HUES6 (cell line): ENCODE measurements around the gene ATF1.

Experiments used
- H3K27ac ChIP-seq: 2 replicates; pipeline ENCODE4 v1.7.0; 2013; ENCODE audit warnings: low read depth, mild to moderate bottlenecking, low read length, inconsistent platforms
- H3K27me3 ChIP-seq: 2 replicates; pipeline ENCODE4 v1.6.1; 2013; ENCODE audit warnings: low read length; ENCODE audit not compliant: control insufficient read depth, insufficient read depth
- H3K36me3 ChIP-seq: 2 replicates; pipeline ENCODE4 v1.6.1; 2013; ENCODE audit warnings: low read length; ENCODE audit not compliant: control insufficient read depth, insufficient read depth
- H3K4me1 ChIP-seq: 2 replicates; pipeline ENCODE4 v1.6.1; 2013; ENCODE audit warnings: low read length; ENCODE audit not compliant: control insufficient read depth, insufficient read depth
- H3K4me3 ChIP-seq: 2 replicates; pipeline ENCODE4 v1.5.1; 2013; ENCODE audit warnings: low read depth, low read length
- H3K9ac ChIP-seq: one replicate; pipeline ENCODE4 v1.6.1; 2013; ENCODE audit warnings: mild to moderate bottlenecking, low read length
- H3K9me3 ChIP-seq: 2 replicates; pipeline ENCODE4 v1.6.1; 2013; ENCODE audit warnings: low read depth, low read length; ENCODE audit not compliant: control insufficient read depth, insufficient read depth

Gene ATF1

GRCh38 chr12:50733706-50734105 is 30.2 kb upstream of the ATF1 start:
- H3K4me3 ChIP-seq, result no peak overlapping the region
- H3K9ac ChIP-seq, result no peak overlapping the region
- no peaks in the 10 kb centered on the region for H3K9me3 ChIP-seq
- no peaks in the 10 kb centered on the region for H3K27me3 ChIP-seq
- H3K36me3 ChIP-seq, result peaks cover 71% of the 10 kb centered on the region
- no peak overlapping the region for H3K27ac ChIP-seq
- H3K4me1 ChIP-seq, result no peaks in the 10 kb centered on the region

DNA sequence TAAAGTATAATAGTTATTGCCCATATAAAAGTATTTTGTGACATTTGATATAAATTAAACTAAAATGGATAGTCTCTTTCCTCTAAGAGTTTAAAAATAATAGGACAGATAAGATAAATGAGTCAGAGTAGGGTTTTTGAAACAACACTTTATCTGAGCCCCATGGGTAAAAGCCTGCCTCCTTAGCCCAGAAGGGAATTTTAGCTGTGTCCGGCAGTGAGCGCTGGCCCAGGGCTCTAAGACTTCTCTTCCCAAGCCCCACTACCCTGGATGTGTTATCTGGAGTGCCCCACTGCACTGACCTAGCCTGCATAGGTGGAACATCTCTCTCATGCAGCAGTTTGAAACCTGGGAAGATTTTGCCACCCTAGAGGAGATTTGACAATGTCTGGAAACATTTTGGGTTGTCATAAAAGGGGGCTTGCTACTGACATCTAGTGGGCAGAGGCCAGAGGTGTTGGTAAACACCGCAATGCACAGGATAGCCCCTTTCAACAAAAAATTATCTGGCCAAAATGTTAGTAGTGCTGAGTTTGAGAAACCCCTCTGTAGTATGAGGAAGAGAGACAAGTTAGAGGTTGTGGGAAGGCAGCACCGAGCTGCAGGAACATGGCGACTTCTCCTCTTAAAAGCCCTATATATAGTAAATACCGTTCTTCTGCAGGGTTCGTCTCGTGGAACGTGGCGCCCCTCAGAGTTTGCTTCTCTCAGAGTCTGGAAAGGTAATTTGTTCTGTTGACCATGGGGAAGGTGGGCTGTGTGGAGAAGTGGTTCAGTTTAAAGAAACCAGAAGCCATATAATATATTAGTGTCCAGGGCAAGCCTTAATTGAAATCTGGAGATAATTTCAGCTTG is 29.3 kb upstream of the ATF1 start:
- no peak overlapping the region for H3K9ac ChIP-seq
- H3K4me1 ChIP-seq, result no peaks in the 10 kb centered on the region
- no peaks in the 10 kb centered on the region for H3K27me3 ChIP-seq
- no peak overlapping the region for H3K27ac ChIP-seq
- H3K4me3 ChIP-seq, result no peak overlapping the region
- H3K36me3 ChIP-seq, result peaks cover 71% of the 10 kb centered on the region
- H3K9me3 ChIP-seq, result no peaks in the 10 kb centered on the region

DNA sequence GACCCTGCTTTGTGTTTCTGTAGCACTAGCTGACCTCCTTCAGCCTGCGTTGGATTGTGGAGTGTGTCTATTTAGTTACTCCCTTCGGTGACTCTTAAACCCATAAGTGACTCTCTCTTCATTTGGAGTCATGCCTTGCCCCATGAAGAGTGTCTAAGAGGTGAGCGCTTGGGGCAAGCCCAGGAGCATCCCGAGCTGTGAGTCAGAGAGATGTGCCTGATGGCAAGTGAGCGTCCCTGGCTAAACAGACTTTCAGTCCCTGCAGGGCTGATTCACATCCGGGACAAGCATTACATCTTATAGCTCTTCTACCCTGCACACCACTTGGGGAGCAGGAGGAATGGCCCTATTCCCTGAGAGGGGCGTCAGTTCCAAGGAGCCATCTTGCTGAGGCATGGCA is 24.3 kb upstream of the ATF1 start:
- Histone ChIP-seq H3K27ac (no peak overlapping the region), H3K27me3 (no peaks in the 10 kb centered on the region), H3K9ac (no peak overlapping the region), H3K4me1 (no peaks in the 10 kb centered on the region), H3K4me3 (no peak overlapping the region), H3K36me3 (peaks cover 72% of the 10 kb centered on the region), H3K9me3 (no peaks in the 10 kb centered on the region)

GRCh38 chr12:50740307-50740706 is 23.6 kb upstream of the ATF1 start:
- no peaks in the 10 kb centered on the region for H3K4me1 ChIP-seq
- no peak overlapping the region for H3K4me3 ChIP-seq
- H3K27ac ChIP-seq, result no peak overlapping the region
- H3K36me3 ChIP-seq, result peaks cover 78% of the 10 kb centered on the region
- no peak overlapping the region for H3K9ac ChIP-seq
- H3K27me3 ChIP-seq, result no peaks in the 10 kb centered on the region
- H3K9me3 ChIP-seq, result no peaks in the 10 kb centered on the region

- no peak overlapping the region for H3K27ac ChIP-seq
- H3K9me3 ChIP-seq, result no peaks in the 10 kb centered on the region
- H3K36me3 ChIP-seq, result peaks cover 63% of the 10 kb centered on the region
- no peak overlapping the region for H3K4me3 ChIP-seq
- H3K9ac ChIP-seq, result no peak overlapping the region
- peaks cover 5% of the 10 kb centered on the region; the same call in 1 of the 2 replicates for H3K4me1 ChIP-seq
- no peaks in the 10 kb centered on the region for H3K27me3 ChIP-seq
These were observed 21.1 kb upstream of the ATF1 start for GRCh38 chr12:50742776-50743175.

GRCh38 chr12:50745861-50746260 is 18.0 kb upstream of the ATF1 start:
- Histone ChIP-seq H3K27ac (no peak overlapping the region), H3K27me3 (no peaks in the 10 kb centered on the region), H3K4me3 (no peak overlapping the region), H3K9me3 (no peaks in the 10 kb centered on the region), H3K4me1 (peaks cover 17% of the 10 kb centered on the region; the same call in 1 of the 2 replicates), H3K9ac (no peak overlapping the region), H3K36me3 (peaks cover 32% of the 10 kb centered on the region)

DNA sequence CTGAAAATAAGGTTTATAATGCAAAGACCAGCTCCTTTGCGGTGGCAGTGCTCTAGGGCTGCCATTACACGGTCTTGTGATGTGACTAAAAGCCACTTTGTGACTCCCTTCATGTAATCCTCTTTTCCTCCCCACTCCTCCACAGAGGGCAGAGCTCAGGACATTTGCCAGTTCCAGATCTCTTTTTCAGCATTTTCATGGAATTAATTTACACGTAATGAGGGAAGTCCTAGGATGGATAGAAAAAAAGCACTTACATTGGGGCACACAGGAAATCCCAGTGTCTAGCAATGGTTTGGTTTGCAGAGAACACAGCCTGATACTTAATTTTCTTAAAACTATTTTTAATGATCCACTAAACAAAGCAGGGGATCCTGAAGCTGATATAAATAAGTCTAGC is 17.5 kb upstream of the ATF1 start:
- no peak overlapping the region for H3K9ac ChIP-seq
- no peak overlapping the region for H3K4me3 ChIP-seq
- no peaks in the 10 kb centered on the region for H3K9me3 ChIP-seq
- H3K36me3 ChIP-seq, result peaks cover 27% of the 10 kb centered on the region
- no peaks in the 10 kb centered on the region for H3K27me3 ChIP-seq
- peaks cover 17% of the 10 kb centered on the region; the same call in 1 of the 2 replicates for H3K4me1 ChIP-seq
- H3K27ac ChIP-seq, result no peak overlapping the region

- H3K27ac ChIP-seq, result no peak overlapping the region
These were observed 16.1 kb upstream of the ATF1 start for GRCh38 chr12:50747817-50748216.

GRCh38 chr12:50749459-50749882 is 14.4 kb upstream of the ATF1 start:
- Histone ChIP-seq H3K4me1 (peaks cover 17% of the 10 kb centered on the region; the same call in 1 of the 2 replicates), H3K36me3 (peaks cover 12% of the 10 kb centered on the region), H3K27me3 (no peaks in the 10 kb centered on the region), H3K27ac (no peak overlapping the region), H3K4me3 (no peak overlapping the region), H3K9me3 (no peaks in the 10 kb centered on the region), H3K9ac (no peak overlapping the region)

More at GRCh38 chr12:50747817-50748216, 16.1 kb upstream of the ATF1 start:
- Histone ChIP-seq H3K9ac (no peak overlapping the region), H3K9me3 (no peaks in the 10 kb centered on the region), H3K4me3 (no peak overlapping the region), H3K36me3 (peaks cover 21% of the 10 kb centered on the region), H3K4me1 (peaks cover 17% of the 10 kb centered on the region; the same call in 1 of the 2 replicates), H3K27me3 (no peaks in the 10 kb centered on the region)

- Histone ChIP-seq H3K27ac (no peak overlapping the region), H3K36me3 (peaks cover 4% of the 10 kb centered on the region; the same call in 1 of the 2 replicates), H3K4me3 (no peak overlapping the region), H3K9me3 (no peaks in the 10 kb centered on the region), H3K9ac (no peak overlapping the region), H3K4me1 (peaks cover 17% of the 10 kb centered on the region; the same call in 1 of the 2 replicates), H3K27me3 (no peaks in the 10 kb centered on the region)
These were observed 13.5 kb upstream of the ATF1 start for GRCh38 chr12:50750366-50750765.

DNA sequence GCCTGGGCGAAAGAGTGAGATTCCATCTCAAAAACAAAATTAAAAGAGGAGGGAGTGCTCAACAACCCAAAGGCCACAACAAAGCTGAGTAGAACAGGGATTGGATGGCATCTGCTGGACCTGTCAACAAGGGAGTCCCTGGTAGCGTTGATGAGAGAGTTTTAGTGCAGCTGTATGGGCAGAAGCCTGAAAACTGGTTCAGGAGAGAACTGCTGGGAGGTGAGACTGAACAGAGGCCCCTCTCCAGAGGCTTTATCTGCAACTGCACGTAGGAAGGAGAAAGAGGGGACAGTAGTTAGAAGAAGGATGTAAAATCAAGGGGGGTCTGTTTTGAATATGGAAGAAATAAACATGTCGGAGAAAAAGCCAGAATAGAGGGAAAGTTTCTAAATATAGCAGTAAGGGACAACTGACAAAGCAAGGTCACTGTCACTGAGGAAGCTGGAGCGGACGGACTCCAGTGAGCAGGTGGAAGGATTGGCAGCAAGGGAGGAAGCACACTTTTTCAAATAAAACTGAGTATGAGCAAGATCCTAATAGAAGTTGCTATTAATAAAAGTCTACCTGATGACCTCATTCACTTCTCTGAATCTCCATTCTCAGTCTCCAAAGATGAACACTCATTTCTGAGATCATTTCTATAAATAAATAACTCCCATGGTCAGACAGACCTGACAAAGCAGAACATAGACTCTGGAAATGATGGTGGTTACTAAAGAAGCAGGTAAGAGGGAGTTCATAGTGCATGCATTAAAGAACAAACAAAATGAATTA is 11.8 kb upstream of the ATF1 start:
- Histone ChIP-seq H3K36me3 (no peaks in the 10 kb centered on the region), H3K27me3 (no peaks in the 10 kb centered on the region), H3K4me3 (no peak overlapping the region), H3K4me1 (peaks cover 17% of the 10 kb centered on the region; the same call in 1 of the 2 replicates), H3K27ac (no peak overlapping the region), H3K9me3 (no peaks in the 10 kb centered on the region), H3K9ac (no peak overlapping the region)
